Sigmoid colon (tissue), 7 donors: Measurements from ENCODE around the gene ADAMTSL2. TPM values are rescaled to one million over a fixed set of nuclear protein-coding genes. Genes with fewer than 3 reads are reported as not detected.

Experiments
- DNase-seq: peaks from one replicate; pipeline ENCODE4 v3.0.0-alpha.2; 2019
- H3K27ac ChIP-seq, 4 donors: fragments of 200-600 bp; sonication (generic); one replicate each; pipeline ENCODE4 v1.5.1; 2016 to 2019; ENCODE audit warnings: mild to moderate bottlenecking in 1 of 4
- H3K27me3 ChIP-seq, 3 donors: fragments of 200-600 bp; sonication (generic); one replicate each; pipeline ENCODE4 v1.5.1; 2019; ENCODE audit warnings: mild to moderate bottlenecking in 1 of 3
- H3K36me3 ChIP-seq, 4 donors: fragments of 200-600 bp; sonication (generic); one replicate each; pipeline ENCODE4 v1.5.1; 2016 to 2019
- H3K4me1 ChIP-seq, 4 donors: fragments of 200-600 bp; sonication (generic); one replicate each; pipeline ENCODE4 v1.5.1; 2017 to 2019
- H3K4me3 ChIP-seq, 4 donors: fragments of 200-600 bp; sonication (generic); one replicate each; pipeline ENCODE4 v1.5.1; 2017 to 2019; ENCODE audit warnings: mild to moderate bottlenecking in 2 of 4, moderate library complexity in 1 of 4
- H3K9me3 ChIP-seq, 4 donors: fragments of 200-600 bp in 3 of 4; sonication (generic) in 3 of 4; one replicate each; pipeline versions ENCODE4 v1.5.1 to v1.6.1; 2013 to 2019
- EP300 ChIP-seq, 4 donors: sonication (generic); formaldehyde crosslinking; IDR thresholded peaks; one replicate each; pipeline ENCODE4 v1.6.1; 2017; ENCODE audit warnings: antibody characterized with exemption in 4 of 4
- POLR2A ChIP-seq, 2 donors: fragments of 450-650 bp; IDR thresholded peaks; one replicate each; pipeline ENCODE4 v1.6.1; 2016; ENCODE audit warnings: antibody characterized with exemption in 2 of 2, mild to moderate bottlenecking in 2 of 2, moderate library complexity in 2 of 2
- POLR2AphosphoS5 ChIP-seq, 4 donors: sonication (generic); formaldehyde crosslinking; IDR thresholded peaks; one replicate each; pipeline ENCODE4 v1.6.1; 2017; ENCODE audit warnings: antibody characterized with exemption in 4 of 4
- WGBS, 2 donors: extraction: QIAGEN DNeasy Blood & Tissue Kit; methylation state at CpG; one replicate each; pipeline ENCODE4 v1.1.7; 2013; 5-methylcytosine and 5-hydroxymethylcytosine counted together
- intact Hi-C: fragments of 100-400 bp; cut with DNase I; formaldehyde crosslinking; loops from one replicate; pipeline ENCODE4 v1.15.1; 2023
- polyA plus RNA-seq, 3 donors: library from polyadenylated mRNA; stranded (reverse); fragments of 200-250 nt; gene quantifications; one replicate each; pipeline ENCODE4 v1.2.3, GENCODE V29; 2013
- total RNA-seq, 4 donors: library from RNA; depleted of rRNA; stranded (reverse); fragments of >200 nt; gene quantifications; one replicate each; pipeline ENCODE4 v1.1.0, GENCODE V29; 2016
- TF ChIP-seq, protein P1 (sequence below), 4 experiments: fragments of 450-650 bp in 3 of 4; fragments of 200-600 bp in 1 of 4; IDR thresholded peaks; one replicate each; pipeline ENCODE4 v1.5.1; 2016 to 2019; ENCODE audit warnings: antibody characterized with exemption in 4 of 4, mild to moderate bottlenecking in 3 of 4, moderate library complexity in 2 of 4
- donor health status: healthy with polysubstance abuse.
- donor health status: Bipolar disorder and iron deficiency.
- donor health status: healthy.

The ADAMTSL2 gene
- total and polyA plus RNA-seq, 7 donors, result 0.33 to 4.2 (median 0.81) TPM

DNA sequence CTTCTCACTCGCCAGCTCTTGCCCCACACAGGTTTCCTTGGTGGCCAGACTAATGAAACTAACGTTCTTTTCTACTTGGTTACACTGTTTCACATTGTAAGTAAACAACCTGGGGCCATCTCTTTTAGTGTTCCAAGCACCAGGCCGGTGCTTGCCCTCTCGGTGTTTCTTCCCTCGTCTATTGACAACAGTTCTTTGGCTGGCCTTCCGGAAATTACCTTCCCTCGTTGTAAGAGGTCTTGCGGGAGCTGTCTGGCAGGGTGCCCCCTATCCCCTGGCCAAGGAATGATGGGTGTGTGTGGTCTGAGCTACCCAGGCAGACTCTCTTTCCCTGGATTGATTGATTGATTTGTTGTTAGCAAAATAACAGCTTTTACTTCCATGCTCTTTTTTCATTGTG, 8.8 kb upstream of the ADAMTSL2 start:
- Histone ChIP-seq H3K9me3 (no peaks in the 10 kb centered on the region), H3K4me3 (no peak overlapping the region), H3K27me3 (no peaks in the 10 kb centered on the region), H3K27ac (no peak overlapping the region), H3K4me1 (peaks cover 0 to 34% (median 28%) of the 10 kb centered on the region in 4 donors), H3K36me3 (no peaks in the 10 kb centered on the region)
- intact Hi-C loops, result no loop called here
- TF ChIP-seq, protein P1, sequence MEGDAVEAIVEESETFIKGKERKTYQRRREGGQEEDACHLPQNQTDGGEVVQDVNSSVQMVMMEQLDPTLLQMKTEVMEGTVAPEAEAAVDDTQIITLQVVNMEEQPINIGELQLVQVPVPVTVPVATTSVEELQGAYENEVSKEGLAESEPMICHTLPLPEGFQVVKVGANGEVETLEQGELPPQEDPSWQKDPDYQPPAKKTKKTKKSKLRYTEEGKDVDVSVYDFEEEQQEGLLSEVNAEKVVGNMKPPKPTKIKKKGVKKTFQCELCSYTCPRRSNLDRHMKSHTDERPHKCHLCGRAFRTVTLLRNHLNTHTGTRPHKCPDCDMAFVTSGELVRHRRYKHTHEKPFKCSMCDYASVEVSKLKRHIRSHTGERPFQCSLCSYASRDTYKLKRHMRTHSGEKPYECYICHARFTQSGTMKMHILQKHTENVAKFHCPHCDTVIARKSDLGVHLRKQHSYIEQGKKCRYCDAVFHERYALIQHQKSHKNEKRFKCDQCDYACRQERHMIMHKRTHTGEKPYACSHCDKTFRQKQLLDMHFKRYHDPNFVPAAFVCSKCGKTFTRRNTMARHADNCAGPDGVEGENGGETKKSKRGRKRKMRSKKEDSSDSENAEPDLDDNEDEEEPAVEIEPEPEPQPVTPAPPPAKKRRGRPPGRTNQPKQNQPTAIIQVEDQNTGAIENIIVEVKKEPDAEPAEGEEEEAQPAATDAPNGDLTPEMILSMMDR (IDR thresholded peaks at IDR 0.05), result no peak
- no peak for TF ChIP-seq EP300 (IDR thresholded peaks at IDR 0.05)
- no peak for TF ChIP-seq POLR2AphosphoS5 (IDR thresholded peaks at IDR 0.05)
- no peak for TF ChIP-seq POLR2A (IDR thresholded peaks at IDR 0.05)
- 82 to 87% methylated on average over 8 of the region's 8 CpGs for WGBS, 2 donors
- no peak for DNase-seq

DNA sequence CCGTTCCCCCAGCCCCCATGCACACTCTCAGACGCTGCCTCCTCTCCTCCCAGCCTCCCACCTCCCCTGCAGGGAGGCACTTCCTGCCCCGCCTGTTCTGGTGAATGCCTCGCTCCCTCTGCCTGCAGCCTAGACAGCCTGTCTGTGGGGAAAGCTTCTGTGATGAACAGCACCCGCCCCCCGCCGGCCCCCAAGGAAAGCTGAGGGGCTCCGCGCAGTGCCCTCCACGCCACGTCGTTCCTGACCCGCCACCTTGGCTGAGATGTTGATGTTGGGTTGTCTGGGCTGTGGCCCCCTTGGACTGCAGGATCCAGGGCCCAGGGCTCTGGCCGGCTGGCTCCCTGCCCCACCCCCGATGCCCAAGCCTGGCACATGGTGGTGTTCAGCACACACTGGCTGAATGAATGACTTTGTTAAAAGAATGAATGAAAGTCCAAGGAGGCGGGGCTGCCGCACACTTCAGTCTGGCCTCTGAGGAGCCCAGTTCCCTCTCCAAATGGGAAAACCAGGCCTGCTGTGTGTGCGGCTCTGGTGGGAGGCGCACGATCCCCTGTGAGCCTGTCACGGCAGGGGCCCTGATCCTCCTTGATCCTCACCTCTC, 7.7 kb upstream of the ADAMTSL2 start:
- H3K4me1 ChIP-seq, result peaks cover 0 to 34% (median 28%) of the 10 kb centered on the region in 4 donors
- intact Hi-C loops, result no loop called here
- no peaks in the 10 kb centered on the region for H3K27me3 ChIP-seq
- H3K36me3 ChIP-seq, result no peaks in the 10 kb centered on the region
- WGBS, 2 donors, result 43 to 45% methylated on average over 21 of the region's 21 CpGs
- no peak for DNase-seq
- H3K27ac ChIP-seq, result peak overlapping the region in 2 of 4 donors; percentile 33 to 52
- TF ChIP-seq EP300 (IDR thresholded peaks at IDR 0.05) (no peak), POLR2A (IDR thresholded peaks at IDR 0.05) (no peak), POLR2AphosphoS5 (IDR thresholded peaks at IDR 0.05) (no peak)
- TF ChIP-seq, protein P1 (IDR thresholded peaks at IDR 0.05), result no peak
- no peaks in the 10 kb centered on the region for H3K9me3 ChIP-seq
- peak overlapping the region in 1 of 4 donors; percentile 14 for H3K4me3 ChIP-seq

DNA sequence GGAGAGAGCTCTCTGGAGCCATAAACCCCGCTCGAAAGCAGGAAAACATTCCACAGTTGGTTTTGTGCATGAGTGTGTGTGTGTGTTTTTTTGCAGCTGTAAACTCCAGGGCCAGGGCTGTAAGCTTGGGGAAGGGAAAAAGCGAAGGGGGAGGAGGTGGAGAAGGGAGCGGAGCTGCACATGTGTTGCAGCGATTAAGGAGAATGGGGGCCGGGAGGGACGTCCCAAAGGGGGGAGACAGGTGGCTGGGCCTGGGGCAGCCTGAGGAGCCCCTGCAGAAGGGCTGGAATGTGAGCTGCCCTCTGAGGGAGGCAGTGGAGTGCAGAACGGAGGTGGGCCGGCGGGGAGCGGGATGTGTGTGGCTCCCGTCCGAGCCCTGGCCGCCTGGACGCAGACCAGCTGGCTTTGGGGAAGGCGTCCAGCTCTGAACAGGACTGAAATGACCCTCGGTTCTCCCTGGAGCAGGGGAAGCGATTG, 7.0 kb upstream of the ADAMTSL2 start:
- Histone ChIP-seq H3K27ac (peak overlapping the region in 3 of 4 donors; percentile 33 to 52 (median 36)), H3K36me3 (no peaks in the 10 kb centered on the region), H3K9me3 (no peaks in the 10 kb centered on the region), H3K27me3 (no peaks in the 10 kb centered on the region), H3K4me3 (peak overlapping the region in 1 of 4 donors; percentile 14), H3K4me1 (peaks cover 0 to 34% (median 28%) of the 10 kb centered on the region in 4 donors)
- 38 to 65% methylated on average over 18 of the region's 18 CpGs for WGBS, 2 donors
- peak; percentile 84 for DNase-seq
- intact Hi-C loops, result no loop called here
- TF ChIP-seq EP300 (IDR thresholded peaks at IDR 0.05) (no peak), POLR2AphosphoS5 (IDR thresholded peaks at IDR 0.05) (no peak), POLR2A (IDR thresholded peaks at IDR 0.05) (no peak)
- TF ChIP-seq, protein P1 (IDR thresholded peaks at IDR 0.05), result no peak

- H3K27ac ChIP-seq, result peak overlapping the region in 3 of 4 donors; percentile 33 to 52 (median 36)
- 61 to 78% methylated on average over 22 of the region's 22 CpGs for WGBS, 2 donors
- no peak overlapping the region for H3K4me3 ChIP-seq
- intact Hi-C loops, result no loop called here
- no peaks in the 10 kb centered on the region for H3K27me3 ChIP-seq
- TF ChIP-seq POLR2A (IDR thresholded peaks at IDR 0.05) (no peak), EP300 (IDR thresholded peaks at IDR 0.05) (no peak), POLR2AphosphoS5 (IDR thresholded peaks at IDR 0.05) (no peak)
- TF ChIP-seq, protein P1 (IDR thresholded peaks at IDR 0.05), result no peak
- H3K4me1 ChIP-seq, result peaks cover 0 to 34% (median 29%) of the 10 kb centered on the region in 4 donors
- H3K9me3 ChIP-seq, result no peaks in the 10 kb centered on the region
- H3K36me3 ChIP-seq, result no peaks in the 10 kb centered on the region
- no peak for DNase-seq
Measured at GRCh38 chr9:133528001-133528875, 6.3 kb upstream of the ADAMTSL2 start.
